Breast epithelium (tissue), 4 donors: ENCODE data around the gene GSK3A. TPM values are rescaled to one million over a fixed set of nuclear protein-coding genes. Genes with fewer than 3 reads are reported as not detected.

Experiments
- DNase-seq, 2 donors: peaks; one replicate each; pipeline ENCODE4 v3.0.0-alpha.2; 2019; ENCODE audit warnings: low spot score in 2 of 2
- H3K27ac ChIP-seq, 2 donors: fragments of 200-600 bp; sonication (generic) in 1 of 2; one replicate each; pipeline ENCODE4 v1.5.1; 2016 to 2019; ENCODE audit warnings: mild to moderate bottlenecking in 1 of 2
- H3K27me3 ChIP-seq, 2 donors: fragments of 200-600 bp; sonication (generic) in 1 of 2; one replicate each; pipeline versions ENCODE4 v1.5.1 to v1.6.0; 2017 to 2019; ENCODE audit warnings: control low read depth in 1 of 2, mild to moderate bottlenecking in 1 of 2
- H3K36me3 ChIP-seq: fragments of 200-600 bp; one replicate; pipeline ENCODE4 v1.5.1; 2019
- H3K4me1 ChIP-seq, 2 donors: fragments of 200-600 bp; sonication (generic); one replicate each; pipeline ENCODE4 v1.5.1; 2016 to 2019; ENCODE audit warnings: control low read depth in 1 of 2
- H3K4me3 ChIP-seq, 3 donors: fragments of 200-600 bp; sonication (generic); 1 replicate in 2 of 3; 2 replicates in 1 of 3; pipeline ENCODE4 v1.5.1; 2016 to 2019; ENCODE audit warnings: mild to moderate bottlenecking in 3 of 3, moderate library complexity in 2 of 3
- H3K9me3 ChIP-seq, 2 donors: fragments of 200-600 bp; sonication (generic) in 1 of 2; one replicate each; pipeline ENCODE4 v1.5.1; 2016 to 2019; ENCODE audit warnings: control low read depth in 1 of 2
- CTCF ChIP-seq, 3 donors: fragments of 450-650 bp; IDR thresholded peaks; one replicate each; pipeline ENCODE4 v1.5.1; 2016 to 2017; ENCODE audit warnings: antibody characterized with exemption in 3 of 3, mild to moderate bottlenecking in 3 of 3, moderate library complexity in 3 of 3
- POLR2A ChIP-seq: fragments of 450-650 bp; IDR thresholded peaks from one replicate; pipeline ENCODE4 v1.6.1; 2016; ENCODE audit warnings: antibody characterized with exemption, mild to moderate bottlenecking, moderate library complexity
- POLR2AphosphoS5 ChIP-seq, 3 donors: sonication (generic); formaldehyde crosslinking; IDR thresholded peaks; one replicate each; pipeline ENCODE4 v1.6.1; 2017; ENCODE audit warnings: antibody characterized with exemption in 3 of 3
- intact Hi-C: fragments of 100-400 bp; cut with DNase I; formaldehyde crosslinking; loops from one replicate; pipeline ENCODE4 v1.15.1; 2023; ENCODE audit warnings: low total_unique reads
- total RNA-seq, 3 donors: library from RNA; depleted of rRNA; stranded (reverse); fragments of >200 nt; gene quantifications; one replicate each; pipeline ENCODE4 v1.1.0, GENCODE V29; 2016

GSK3A gene
- total RNA-seq, 3 donors from 2014 or later, result 18.7 to 22.1 (median 19.8) TPM

- intact Hi-C loops, result no loop called here
- no peak overlapping the region for H3K27ac ChIP-seq
- no peak overlapping the region for H3K4me3 ChIP-seq
- no peaks in the 10 kb centered on the region for H3K4me1 ChIP-seq
- no peak for TF ChIP-seq POLR2AphosphoS5 (IDR thresholded peaks at IDR 0.05)
- no peak for TF ChIP-seq POLR2A
- no peak for TF ChIP-seq CTCF (IDR thresholded peaks at IDR 0.05)
- peaks cover 10% of the 10 kb centered on the region for H3K36me3 ChIP-seq
- H3K27me3 ChIP-seq, result no peaks in the 10 kb centered on the region
- H3K9me3 ChIP-seq, result no peaks in the 10 kb centered on the region
- DNase-seq, result no peak
Measured at GRCh38 chr19:42234364-42234763, 8.0 kb downstream of the GSK3A start.

GRCh38 chr19:42233678-42234292 lies 8.6 kb downstream of the GSK3A start:
- no peaks in the 10 kb centered on the region for H3K9me3 ChIP-seq
- no peak overlapping the region for H3K4me3 ChIP-seq
- TF ChIP-seq POLR2AphosphoS5 (IDR thresholded peaks at IDR 0.05) (no peak), CTCF (IDR thresholded peaks at IDR 0.05) (no peak), POLR2A (no peak)
- no peaks in the 10 kb centered on the region for H3K27me3 ChIP-seq
- H3K4me1 ChIP-seq, result no peaks in the 10 kb centered on the region
- peak overlapping the region in 1 of 2 donors; percentile 6 for H3K27ac ChIP-seq
- intact Hi-C loops, result no loop called here
- peaks cover 10% of the 10 kb centered on the region for H3K36me3 ChIP-seq
- no peak for DNase-seq

GRCh38 chr19:42233106-42233505 lies 9.3 kb downstream of the GSK3A start:
- Histone ChIP-seq H3K4me3 (no peak overlapping the region), H3K27ac (no peak overlapping the region), H3K27me3 (no peaks in the 10 kb centered on the region), H3K4me1 (no peaks in the 10 kb centered on the region), H3K36me3 (peaks cover 10% of the 10 kb centered on the region), H3K9me3 (no peaks in the 10 kb centered on the region)
- intact Hi-C loops, result no loop called here
- TF ChIP-seq POLR2A, result no peak
- no peak for DNase-seq

GRCh38 chr19:42232435-42232834 lies 10.0 kb downstream of the GSK3A start:
- no peak overlapping the region for H3K4me3 ChIP-seq
- H3K36me3 ChIP-seq, result peaks cover 10% of the 10 kb centered on the region
- no peaks in the 10 kb centered on the region for H3K27me3 ChIP-seq
- no peak for DNase-seq
- H3K27ac ChIP-seq, result no peak overlapping the region
- intact Hi-C loops, result no loop called here
- H3K9me3 ChIP-seq, result no peaks in the 10 kb centered on the region
- no peaks in the 10 kb centered on the region for H3K4me1 ChIP-seq
- TF ChIP-seq POLR2AphosphoS5 (IDR thresholded peaks at IDR 0.05) (no peak), POLR2A (no peak), CTCF (IDR thresholded peaks at IDR 0.05) (no peak)

- Histone ChIP-seq H3K4me3 (no peak overlapping the region), H3K4me1 (no peaks in the 10 kb centered on the region), H3K27ac (peak overlapping the region in 1 of 2 donors; percentile 7), H3K36me3 (no peaks in the 10 kb centered on the region), H3K27me3 (no peaks in the 10 kb centered on the region), H3K9me3 (no peaks in the 10 kb centered on the region)
- TF ChIP-seq CTCF (IDR thresholded peaks at IDR 0.05) (no peak), POLR2AphosphoS5 (IDR thresholded peaks at IDR 0.05) (no peak), POLR2A (no peak)
- DNase-seq, result no peak
- intact Hi-C loops, result no loop called here
Measured at GRCh38 chr19:42230571-42230970, 11.8 kb downstream of the GSK3A start.
